SK-N-SH treated with all-trans-retinoic acid at 6 μM for 48 hours (cell line): ENCODE data around the gene TIPRL.

Experiments
- ATAC-seq: fragments of 200-7000 bp; cut with Tn5 transposase; 3 replicates; pipeline ENCODE4 v1.9.1; 2020; ENCODE audit warnings: mild to moderate bottlenecking, moderate library complexity
- ARNTL ChIP-seq: fragments of 450-650 bp; formaldehyde crosslinking; IDR thresholded peaks from 2 replicates; pipeline ENCODE4 v1.5.0; 2020; ENCODE audit warnings: low read depth, mild to moderate bottlenecking, moderate library complexity, borderline replicate concordance
- BACH2 ChIP-seq: fragments of 250-450 bp; sonication (Bioruptor Pico); IDR thresholded peaks from 2 replicates; pipeline ENCODE4 v1.9.0; 2021; ENCODE audit warnings: mild to moderate bottlenecking, borderline replicate concordance
- ESRRG ChIP-seq: fragments of 250-450 bp; sonication (Bioruptor Pico); IDR thresholded peaks from 2 replicates; pipeline ENCODE4 v1.6.1; 2021; ENCODE audit warnings: mild to moderate bottlenecking
- GLIS3 ChIP-seq: fragments of 250-450 bp; sonication (Bioruptor Pico); IDR thresholded peaks from 2 replicates; pipeline ENCODE4 v1.5.0; 2020; ENCODE audit warnings: mild to moderate bottlenecking, moderate library complexity
- ISL1 ChIP-seq: fragments of 250-450 bp; sonication (Bioruptor Pico); IDR thresholded peaks from 2 replicates; pipeline ENCODE4 v2.1.2; 2022; ENCODE audit warnings: mild to moderate bottlenecking, moderate library complexity
- OSR1 ChIP-seq: fragments of 250-450 bp; sonication (Bioruptor Pico); IDR thresholded peaks from 2 replicates; pipeline ENCODE4 v1.8.0; 2022; ENCODE audit warnings: moderate library complexity, mild to moderate bottlenecking, inconsistent platforms
- PPARA ChIP-seq: fragments of 250-450 bp; sonication (Bioruptor Pico); IDR thresholded peaks from 2 replicates; pipeline ENCODE4 v1.5.0; 2020; ENCODE audit warnings: mild to moderate bottlenecking, borderline replicate concordance
- SNAI2 ChIP-seq: fragments of 250-450 bp; sonication (Bioruptor Pico); IDR thresholded peaks from 2 replicates; pipeline ENCODE4 v1.5.0; 2020; ENCODE audit warnings: mild to moderate bottlenecking, moderate library complexity
- TCF4 ChIP-seq: fragments of 250-450 bp; sonication (Bioruptor Pico); IDR thresholded peaks from 2 replicates; pipeline ENCODE4 v1.8.0; 2021; ENCODE audit warnings: mild to moderate bottlenecking, moderate library complexity, borderline replicate concordance
- TOX ChIP-seq: fragments of 250-450 bp; sonication (Bioruptor Pico); IDR thresholded peaks from 2 replicates; pipeline ENCODE4 v1.8.0; 2021; ENCODE audit warnings: mild to moderate bottlenecking, moderate library complexity, borderline replicate concordance
- ZC3H10 ChIP-seq: fragments of 250-450 bp; sonication (Bioruptor Pico); IDR thresholded peaks from 2 replicates; pipeline ENCODE4 v1.5.1; 2021; ENCODE audit warnings: mild to moderate bottlenecking, moderate library complexity
- ZFP3 ChIP-seq: fragments of 250-450 bp; sonication (Bioruptor Pico); IDR thresholded peaks from 2 replicates; pipeline ENCODE4 v1.5.0; 2020; ENCODE audit warnings: mild to moderate bottlenecking, moderate library complexity
- ZFP30 ChIP-seq: fragments of 450-650 bp; formaldehyde crosslinking; IDR thresholded peaks from 2 replicates; pipeline ENCODE4 v1.5.0; 2022; ENCODE audit warnings: mild to moderate bottlenecking, moderate library complexity
- ZNF70 ChIP-seq: fragments of 450-650 bp; formaldehyde crosslinking; IDR thresholded peaks from 2 replicates; pipeline ENCODE4 v1.5.0; 2020; ENCODE audit warnings: mild to moderate bottlenecking, moderate library complexity
- ZNF8 ChIP-seq: fragments of 450-650 bp; formaldehyde crosslinking; IDR thresholded peaks from 2 replicates; pipeline ENCODE4 v1.5.0; 2020; ENCODE audit warnings: mild to moderate bottlenecking, moderate library complexity
- TF ChIP-seq, protein P1 (sequence below): fragments of 250-450 bp; sonication (Bioruptor Pico); IDR thresholded peaks from 2 replicates; pipeline ENCODE4 v1.8.0; 2020; ENCODE audit warnings: mild to moderate bottlenecking, moderate library complexity, borderline replicate concordance
- TF ChIP-seq, protein P2 (sequence below): fragments of 250-450 bp; sonication (Bioruptor Pico); IDR thresholded peaks from 2 replicates; pipeline ENCODE4 v1.5.1; 2020; ENCODE audit warnings: low read depth, mild to moderate bottlenecking, moderate library complexity
- TF ChIP-seq, protein P3 (sequence below): fragments of 250-450 bp; sonication (Bioruptor Pico); IDR thresholded peaks from 2 replicates; pipeline ENCODE4 v1.5.1; 2021; ENCODE audit warnings: mild to moderate bottlenecking, moderate library complexity
- TF ChIP-seq, protein P4 (sequence below): fragments of 250-450 bp; sonication (Bioruptor Pico); IDR thresholded peaks from 2 replicates; pipeline ENCODE4 v1.5.0; 2020; ENCODE audit warnings: mild to moderate bottlenecking, moderate library complexity

TIPRL gene

DNA sequence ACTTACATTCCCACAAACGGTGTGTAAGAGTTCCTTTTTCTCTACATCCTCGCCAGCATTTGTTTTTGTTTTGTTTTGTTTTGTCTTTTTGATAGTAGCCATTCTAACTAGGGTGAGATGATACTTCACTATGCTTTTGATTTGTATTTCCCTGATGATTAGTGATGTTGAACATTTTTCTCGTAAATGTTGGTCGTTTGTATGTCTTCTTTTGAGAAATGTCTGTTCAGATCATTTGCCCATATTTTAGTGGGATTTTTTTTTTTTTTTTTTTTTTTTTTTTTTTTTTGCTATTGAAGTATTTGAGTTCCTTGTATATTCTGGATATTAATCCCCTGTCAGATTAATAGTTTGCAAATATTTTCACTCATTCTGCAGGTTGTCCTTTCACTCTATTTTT lies 22.9 kb upstream of the TIPRL start:
- TF ChIP-seq TCF4 (CRISPR knock-in tag) (no peak), ESRRG (CRISPR knock-in tag) (no peak), ARNTL (CRISPR knock-in tag) (no peak), OSR1 (CRISPR knock-in tag) (no peak), ZNF70 (CRISPR knock-in tag) (no peak), ISL1 (CRISPR knock-in tag) (no peak)
- TF ChIP-seq, protein P1, sequence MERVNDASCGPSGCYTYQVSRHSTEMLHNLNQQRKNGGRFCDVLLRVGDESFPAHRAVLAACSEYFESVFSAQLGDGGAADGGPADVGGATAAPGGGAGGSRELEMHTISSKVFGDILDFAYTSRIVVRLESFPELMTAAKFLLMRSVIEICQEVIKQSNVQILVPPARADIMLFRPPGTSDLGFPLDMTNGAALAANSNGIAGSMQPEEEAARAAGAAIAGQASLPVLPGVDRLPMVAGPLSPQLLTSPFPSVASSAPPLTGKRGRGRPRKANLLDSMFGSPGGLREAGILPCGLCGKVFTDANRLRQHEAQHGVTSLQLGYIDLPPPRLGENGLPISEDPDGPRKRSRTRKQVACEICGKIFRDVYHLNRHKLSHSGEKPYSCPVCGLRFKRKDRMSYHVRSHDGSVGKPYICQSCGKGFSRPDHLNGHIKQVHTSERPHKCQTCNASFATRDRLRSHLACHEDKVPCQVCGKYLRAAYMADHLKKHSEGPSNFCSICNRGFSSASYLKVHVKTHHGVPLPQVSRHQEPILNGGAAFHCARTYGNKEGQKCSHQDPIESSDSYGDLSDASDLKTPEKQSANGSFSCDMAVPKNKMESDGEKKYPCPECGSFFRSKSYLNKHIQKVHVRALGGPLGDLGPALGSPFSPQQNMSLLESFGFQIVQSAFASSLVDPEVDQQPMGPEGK (CRISPR knock-in tag), result no peak
- TF ChIP-seq, protein P2, sequence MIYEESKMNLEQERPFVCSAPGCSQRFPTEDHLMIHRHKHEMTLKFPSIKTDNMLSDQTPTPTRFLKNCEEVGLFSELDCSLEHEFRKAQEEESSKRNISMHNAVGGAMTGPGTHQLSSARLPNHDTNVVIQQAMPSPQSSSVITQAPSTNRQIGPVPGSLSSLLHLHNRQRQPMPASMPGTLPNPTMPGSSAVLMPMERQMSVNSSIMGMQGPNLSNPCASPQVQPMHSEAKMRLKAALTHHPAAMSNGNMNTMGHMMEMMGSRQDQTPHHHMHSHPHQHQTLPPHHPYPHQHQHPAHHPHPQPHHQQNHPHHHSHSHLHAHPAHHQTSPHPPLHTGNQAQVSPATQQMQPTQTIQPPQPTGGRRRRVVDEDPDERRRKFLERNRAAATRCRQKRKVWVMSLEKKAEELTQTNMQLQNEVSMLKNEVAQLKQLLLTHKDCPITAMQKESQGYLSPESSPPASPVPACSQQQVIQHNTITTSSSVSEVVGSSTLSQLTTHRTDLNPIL (CRISPR knock-in tag), result no peak
- no peak for ATAC-seq

DNA sequence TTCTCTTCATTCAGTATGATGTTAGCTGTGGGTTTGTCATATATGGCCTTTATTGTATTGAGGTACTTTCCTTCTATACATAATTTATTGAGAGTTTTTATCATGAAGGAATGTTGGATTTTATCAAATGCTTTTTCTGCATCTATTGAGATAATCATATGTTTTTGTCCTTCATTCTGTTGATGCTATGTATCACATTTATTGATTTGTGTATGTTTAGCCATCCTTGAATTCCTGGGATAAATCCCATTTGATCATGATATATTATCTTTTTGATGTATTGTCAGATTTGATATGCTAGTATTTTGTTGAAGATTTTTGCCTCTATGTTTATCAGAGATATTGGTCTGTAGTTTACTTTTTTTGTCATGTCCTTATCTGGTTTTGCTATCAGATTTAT lies 21.1 kb upstream of the TIPRL start:
- TF ChIP-seq ESRRG (CRISPR knock-in tag), result no peak
- no peak for TF ChIP-seq BACH2 (CRISPR knock-in tag)
- TF ChIP-seq SNAI2 (CRISPR knock-in tag), result no peak
- no peak for TF ChIP-seq ZNF8
- no peak for TF ChIP-seq PPARA (CRISPR knock-in tag)
- no peak for TF ChIP-seq ISL1 (CRISPR knock-in tag)
- no peak for ATAC-seq

DNA sequence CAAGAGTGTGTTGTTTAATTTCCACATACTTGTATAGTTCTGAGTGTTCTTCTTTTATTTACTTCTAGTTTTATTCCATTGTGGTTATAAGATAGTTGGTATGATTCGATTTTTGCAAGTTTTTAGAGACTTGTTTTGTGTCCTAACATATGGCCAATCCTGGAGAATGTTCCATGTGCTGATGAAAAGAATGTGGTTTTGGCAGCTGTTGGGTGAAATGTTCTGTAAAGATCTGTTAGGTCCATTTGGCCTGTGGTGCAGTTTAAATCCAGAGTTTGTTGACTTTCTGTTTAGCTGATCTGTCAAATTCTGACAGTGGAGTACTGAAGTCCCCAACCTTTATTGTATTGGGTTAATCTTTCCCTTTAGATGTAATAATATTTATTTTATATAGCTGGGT lies 19.5 kb upstream of the TIPRL start:
- no peak for TF ChIP-seq ZC3H10 (CRISPR knock-in tag)
- no peak for TF ChIP-seq ZFP3
- TF ChIP-seq PPARA (CRISPR knock-in tag), result no peak
- TF ChIP-seq, protein P2 (CRISPR knock-in tag), result no peak
- TF ChIP-seq GLIS3 (CRISPR knock-in tag), result no peak
- TF ChIP-seq, protein P3, sequence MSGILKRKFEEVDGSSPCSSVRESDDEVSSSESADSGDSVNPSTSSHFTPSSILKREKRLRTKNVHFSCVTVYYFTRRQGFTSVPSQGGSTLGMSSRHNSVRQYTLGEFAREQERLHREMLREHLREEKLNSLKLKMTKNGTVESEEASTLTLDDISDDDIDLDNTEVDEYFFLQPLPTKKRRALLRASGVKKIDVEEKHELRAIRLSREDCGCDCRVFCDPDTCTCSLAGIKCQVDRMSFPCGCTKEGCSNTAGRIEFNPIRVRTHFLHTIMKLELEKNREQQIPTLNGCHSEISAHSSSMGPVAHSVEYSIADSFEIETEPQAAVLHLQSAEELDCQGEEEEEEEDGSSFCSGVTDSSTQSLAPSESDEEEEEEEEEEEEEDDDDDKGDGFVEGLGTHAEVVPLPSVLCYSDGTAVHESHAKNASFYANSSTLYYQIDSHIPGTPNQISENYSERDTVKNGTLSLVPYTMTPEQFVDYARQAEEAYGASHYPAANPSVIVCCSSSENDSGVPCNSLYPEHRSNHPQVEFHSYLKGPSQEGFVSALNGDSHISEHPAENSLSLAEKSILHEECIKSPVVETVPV (CRISPR knock-in tag), result no peak
- no peak for TF ChIP-seq ZNF8
- TF ChIP-seq TCF4 (CRISPR knock-in tag), result no peak
- no peak for TF ChIP-seq BACH2 (CRISPR knock-in tag)
- TF ChIP-seq TOX (CRISPR knock-in tag), result no peak
- no peak for TF ChIP-seq ZFP30
- TF ChIP-seq, protein P1 (CRISPR knock-in tag), result no peak
- no peak for TF ChIP-seq OSR1 (CRISPR knock-in tag)
- TF ChIP-seq, protein P4, sequence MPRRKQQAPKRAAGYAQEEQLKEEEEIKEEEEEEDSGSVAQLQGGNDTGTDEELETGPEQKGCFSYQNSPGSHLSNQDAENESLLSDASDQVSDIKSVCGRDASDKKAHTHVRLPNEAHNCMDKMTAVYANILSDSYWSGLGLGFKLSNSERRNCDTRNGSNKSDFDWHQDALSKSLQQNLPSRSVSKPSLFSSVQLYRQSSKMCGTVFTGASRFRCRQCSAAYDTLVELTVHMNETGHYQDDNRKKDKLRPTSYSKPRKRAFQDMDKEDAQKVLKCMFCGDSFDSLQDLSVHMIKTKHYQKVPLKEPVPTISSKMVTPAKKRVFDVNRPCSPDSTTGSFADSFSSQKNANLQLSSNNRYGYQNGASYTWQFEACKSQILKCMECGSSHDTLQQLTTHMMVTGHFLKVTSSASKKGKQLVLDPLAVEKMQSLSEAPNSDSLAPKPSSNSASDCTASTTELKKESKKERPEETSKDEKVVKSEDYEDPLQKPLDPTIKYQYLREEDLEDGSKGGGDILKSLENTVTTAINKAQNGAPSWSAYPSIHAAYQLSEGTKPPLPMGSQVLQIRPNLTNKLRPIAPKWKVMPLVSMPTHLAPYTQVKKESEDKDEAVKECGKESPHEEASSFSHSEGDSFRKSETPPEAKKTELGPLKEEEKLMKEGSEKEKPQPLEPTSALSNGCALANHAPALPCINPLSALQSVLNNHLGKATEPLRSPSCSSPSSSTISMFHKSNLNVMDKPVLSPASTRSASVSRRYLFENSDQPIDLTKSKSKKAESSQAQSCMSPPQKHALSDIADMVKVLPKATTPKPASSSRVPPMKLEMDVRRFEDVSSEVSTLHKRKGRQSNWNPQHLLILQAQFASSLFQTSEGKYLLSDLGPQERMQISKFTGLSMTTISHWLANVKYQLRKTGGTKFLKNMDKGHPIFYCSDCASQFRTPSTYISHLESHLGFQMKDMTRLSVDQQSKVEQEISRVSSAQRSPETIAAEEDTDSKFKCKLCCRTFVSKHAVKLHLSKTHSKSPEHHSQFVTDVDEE, result no peak
- no peak for TF ChIP-seq ARNTL (CRISPR knock-in tag)
- no peak for TF ChIP-seq ZNF70 (CRISPR knock-in tag)
- ATAC-seq, result no peak
